GOT3 (cell line): ENCODE measurements around the gene UTP4.
"Not testable (repeated sequence)": the region's sequence is repeated elsewhere in the genome, so short reads cannot be mapped to it uniquely, and the experiment has no call there.

Experiments used
- DNase-seq: peaks from one replicate; lab custom pipeline; 2025; ENCODE audit warnings: mixed read lengths; lab: John Stamatoyannopoulos, UW

Gene UTP4

GRCh38 chr16:69110406-69110805 is 22.0 kb upstream of the UTP4 start:
- DNase-seq = no peak

GRCh38 chr16:69111216-69111875 is 21.1 kb upstream of the UTP4 start:
- no peak for DNase-seq

GRCh38 chr16:69111876-69112230 is 20.6 kb upstream of the UTP4 start:
- no peak for DNase-seq

- DNase-seq = no peak
Observed at GRCh38 chr16:69112285-69113129, 19.9 kb upstream of the UTP4 start.

- no peak for DNase-seq
Observed at GRCh38 chr16:69113216-69113615, 19.2 kb upstream of the UTP4 start.

GRCh38 chr16:69114346-69114975 is 18.0 kb upstream of the UTP4 start:
- DNase-seq = no peak

- no peak for DNase-seq
Observed at GRCh38 chr16:69114976-69115355, 17.5 kb upstream of the UTP4 start.

- DNase-seq = no peak
Observed at GRCh38 chr16:69115361-69115760, 17.1 kb upstream of the UTP4 start.

GRCh38 chr16:69115837-69116236 is 16.6 kb upstream of the UTP4 start:
- no peak for DNase-seq

GRCh38 chr16:69116256-69116875 is 16.1 kb upstream of the UTP4 start:
- no peak for DNase-seq

GRCh38 chr16:69116906-69117305 is 15.5 kb upstream of the UTP4 start:
- DNase-seq = no peak

- DNase-seq = no peak
Observed at GRCh38 chr16:69118468-69118867, 14.0 kb upstream of the UTP4 start.

- DNase-seq = no peak
Observed at GRCh38 chr16:69118994-69119393, 13.5 kb upstream of the UTP4 start.

GRCh38 chr16:69119536-69119935 is 12.9 kb upstream of the UTP4 start:
- no peak for DNase-seq

- no peak for DNase-seq
Observed at GRCh38 chr16:69120096-69120664, 12.3 kb upstream of the UTP4 start.

GRCh38 chr16:69123910-69124309 is 8.5 kb upstream of the UTP4 start:
- no peak for DNase-seq

- DNase-seq = not testable (repeated sequence)
Observed at GRCh38 chr16:69124406-69124805, 8.0 kb upstream of the UTP4 start.

GRCh38 chr16:69124961-69125360 is 7.5 kb upstream of the UTP4 start:
- not testable (repeated sequence) for DNase-seq

GRCh38 chr16:69126221-69126620 is 6.2 kb upstream of the UTP4 start:
- DNase-seq = no peak

- not testable (repeated sequence) for DNase-seq
Observed at GRCh38 chr16:69126801-69127200, 5.6 kb upstream of the UTP4 start.

GRCh38 chr16:69127966-69128510 is 4.4 kb upstream of the UTP4 start:
- DNase-seq = no peak

GRCh38 chr16:69130461-69130860 is 2.0 kb upstream of the UTP4 start:
- DNase-seq = no peak
